EH (cell line): ENCODE results near the gene TRPV6.

Experiments used
- DNase-seq: peaks from one replicate; pipeline ENCODE4 v3.0.0-alpha.2; 2015; ENCODE audit warnings: low read depth

Gene TRPV6

GRCh38 chr7:142885311-142886230 is at the start of gene TRPV6:
Gene TRPV6, minus strand, starts transcription at chr7:142885745.
- no peak for DNase-seq

- DNase-seq, result no peak
These were observed 48.5 kb upstream of the TRPV6 start for GRCh38 chr7:142934056-142934455.

GRCh38 chr7:142933624-142934023 is 48.1 kb upstream of the TRPV6 start, which contains the start of gene TRPV5:
Gene TRPV5, minus strand, starts transcription at chr7:142933746. Its CDS starts 287 bp downstream, at chr7:142933459.
- no peak for DNase-seq

GRCh38 chr7:142933092-142933475 is 47.5 kb upstream of the TRPV6 start:
- no peak for DNase-seq

GRCh38 chr7:142932386-142933091 is 47.0 kb upstream of the TRPV6 start:
- DNase-seq, result no peak

- DNase-seq, result no peak
These were observed 44.7 kb upstream of the TRPV6 start for GRCh38 chr7:142930126-142930730.

GRCh38 chr7:142927949-142928348 is 42.4 kb upstream of the TRPV6 start:
- no peak for DNase-seq

- DNase-seq, result no peak
These were observed 41.7 kb upstream of the TRPV6 start for GRCh38 chr7:142927085-142927745.

- DNase-seq, result no peak
These were observed 39.9 kb upstream of the TRPV6 start for GRCh38 chr7:142925413-142925812.

GRCh38 chr7:142923391-142923790 is 37.8 kb upstream of the TRPV6 start:
- DNase-seq, result no peak

GRCh38 chr7:142919656-142920055 is 34.1 kb upstream of the TRPV6 start:
- no peak for DNase-seq

GRCh38 chr7:142918901-142919300 is 33.4 kb upstream of the TRPV6 start:
- DNase-seq, result no peak

GRCh38 chr7:142917447-142917846 is 31.9 kb upstream of the TRPV6 start:
- no peak for DNase-seq

GRCh38 chr7:142916508-142916907 is 31.0 kb upstream of the TRPV6 start:
- no peak for DNase-seq

GRCh38 chr7:142915315-142915714 is 29.8 kb upstream of the TRPV6 start:
- DNase-seq, result no peak

- DNase-seq, result no peak
These were observed 28.6 kb upstream of the TRPV6 start for GRCh38 chr7:142914121-142914520.

- no peak for DNase-seq
These were observed 28.0 kb upstream of the TRPV6 start for GRCh38 chr7:142913566-142913965.

- DNase-seq, result no peak
These were observed 27.5 kb upstream of the TRPV6 start for GRCh38 chr7:142913051-142913450.

- no peak for DNase-seq
These were observed 24.9 kb upstream of the TRPV6 start for GRCh38 chr7:142910481-142910880.

GRCh38 chr7:142910031-142910433 is 24.5 kb upstream of the TRPV6 start:
- DNase-seq, result no peak

- peak; percentile 11 for DNase-seq
These were observed 23.7 kb upstream of the TRPV6 start for GRCh38 chr7:142908921-142909890.
